ENCODE measurements around the gene SHC2.

SHC2 gene

DNA sequence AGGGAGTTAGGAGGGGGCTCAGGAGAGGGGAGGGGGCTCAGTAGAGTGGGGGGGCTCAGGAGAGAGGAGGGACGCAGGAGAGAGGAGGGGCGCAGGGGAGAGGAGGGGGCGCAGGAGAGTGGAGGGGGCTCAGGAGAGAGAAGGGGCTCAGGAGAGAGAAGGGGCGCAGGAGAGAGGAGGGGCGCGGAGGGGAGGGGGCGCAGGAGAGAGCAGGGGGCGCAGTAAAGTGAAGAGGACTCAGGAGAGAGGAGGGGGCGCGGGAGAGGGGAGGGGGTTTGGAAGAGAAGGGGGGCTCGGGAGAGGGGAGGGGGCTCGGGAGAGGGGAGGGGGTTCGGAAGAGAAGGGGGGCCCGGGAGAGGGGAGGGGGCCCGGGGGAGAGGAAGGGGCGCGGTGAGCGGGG is 36.2 kb upstream of the SHC2 start:
- FAIRE-seq (no peak), DNase-seq (ENCODE audit: insufficient read length, low spot score) (no peak)
- TF ChIP-seq POLR2A (IDR thresholded peaks at IDR 0.05; ENCODE audit: low read depth, low read length), result no peak

DNA sequence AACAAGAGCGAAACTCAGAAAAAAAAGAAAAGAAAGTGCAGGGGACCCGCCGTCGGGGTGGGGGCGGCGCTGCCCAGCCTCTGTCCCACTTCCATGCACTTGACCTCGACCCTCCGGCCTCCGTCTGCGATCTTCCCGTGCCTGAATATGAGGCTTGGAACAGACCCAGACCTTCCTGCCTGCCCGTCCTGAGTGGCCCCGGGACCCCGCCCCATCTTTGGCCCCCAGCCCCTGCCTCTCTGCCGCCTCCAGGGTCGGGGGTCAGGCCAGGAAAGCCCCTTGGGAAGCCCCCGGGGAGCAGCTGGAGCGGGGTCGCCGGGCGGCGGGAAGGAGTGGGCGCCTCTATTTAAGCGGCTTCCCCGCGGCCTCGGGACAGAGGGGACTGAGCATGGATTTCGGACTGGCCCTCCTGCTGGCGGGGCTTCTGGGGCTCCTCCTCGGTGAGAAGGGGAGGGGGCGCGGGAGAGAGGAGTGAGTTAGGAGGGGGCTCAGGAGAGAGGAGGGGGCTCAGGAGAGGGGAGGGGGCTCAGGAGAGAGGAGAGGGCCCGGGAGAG is 35.4 kb upstream of the SHC2 start, which contains the start of gene MADCAM1:
TSS of gene MADCAM1 (plus strand) at position 375 of the 554 bp plus-strand sequence. CDS start at position 389, 14 bp downstream.
- FAIRE-seq (no peak), DNase-seq (ENCODE audit: insufficient read length, low spot score) (no peak)
- no peak for TF ChIP-seq POLR2A (IDR thresholded peaks at IDR 0.05; ENCODE audit: low read depth, low read length)

DNA sequence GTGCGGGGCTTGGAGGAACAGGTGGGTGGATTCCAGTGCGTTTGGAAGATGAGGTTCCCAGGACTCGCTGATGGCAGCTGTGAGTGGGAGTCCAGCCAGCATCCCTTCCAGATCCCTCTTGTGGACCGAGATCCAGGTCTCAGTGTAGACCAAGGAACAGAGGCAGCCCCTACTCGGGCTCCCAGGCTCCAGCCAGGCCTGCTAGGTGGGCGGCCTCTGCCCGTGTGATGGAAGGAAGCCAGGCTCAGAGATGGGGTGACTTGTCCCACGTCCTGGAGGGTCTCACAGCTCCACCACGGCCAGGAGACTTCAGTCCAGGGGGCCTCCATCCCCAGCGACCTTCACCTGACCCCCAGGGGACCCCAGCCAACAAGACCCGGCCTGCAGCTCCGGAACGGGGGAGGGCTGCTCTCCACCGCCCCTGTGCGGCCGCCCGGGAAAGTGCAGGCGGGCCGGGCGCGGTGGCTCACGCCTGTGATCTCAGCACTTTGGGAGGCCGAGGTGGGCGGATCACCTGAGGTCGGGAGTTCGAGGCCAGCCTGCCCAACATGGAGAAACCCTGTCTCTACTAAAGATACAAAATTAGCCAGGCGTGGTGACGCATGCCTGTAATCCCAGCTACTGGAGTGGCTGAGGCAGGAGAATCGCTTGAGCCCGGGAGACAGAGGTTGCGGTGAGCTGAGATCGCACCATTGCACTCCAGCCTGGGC is 34.7 kb upstream of the SHC2 start:
- FAIRE-seq, result no peak
- TF ChIP-seq POLR2A (IDR thresholded peaks at IDR 0.05; ENCODE audit: low read depth, low read length), result no peak

DNA sequence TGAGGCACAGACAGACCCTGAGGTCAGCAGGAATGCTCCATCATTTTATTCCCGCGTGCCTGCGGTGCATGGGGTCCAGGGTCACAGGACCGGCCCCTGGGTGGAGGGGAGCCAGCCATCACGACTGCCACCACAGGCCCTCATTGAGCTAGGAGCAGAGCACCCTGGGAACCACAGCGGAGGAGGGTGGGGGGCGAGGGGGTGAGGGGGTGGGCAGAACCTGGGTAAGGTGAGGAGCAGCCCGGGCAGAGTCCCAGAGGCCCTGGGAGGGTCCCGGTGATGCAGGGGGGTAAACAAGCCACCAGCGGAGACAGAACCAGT is 34.2 kb upstream of the SHC2 start:
- FAIRE-seq, result no peak
- no peak for TF ChIP-seq POLR2A (IDR thresholded peaks at IDR 0.05; ENCODE audit: low read depth, low read length)

More for the DNA sequence above, 34.7 kb upstream of the SHC2 start:
- DNase-seq (ENCODE audit: insufficient read length, low spot score), result peak; percentile 63

DNA sequence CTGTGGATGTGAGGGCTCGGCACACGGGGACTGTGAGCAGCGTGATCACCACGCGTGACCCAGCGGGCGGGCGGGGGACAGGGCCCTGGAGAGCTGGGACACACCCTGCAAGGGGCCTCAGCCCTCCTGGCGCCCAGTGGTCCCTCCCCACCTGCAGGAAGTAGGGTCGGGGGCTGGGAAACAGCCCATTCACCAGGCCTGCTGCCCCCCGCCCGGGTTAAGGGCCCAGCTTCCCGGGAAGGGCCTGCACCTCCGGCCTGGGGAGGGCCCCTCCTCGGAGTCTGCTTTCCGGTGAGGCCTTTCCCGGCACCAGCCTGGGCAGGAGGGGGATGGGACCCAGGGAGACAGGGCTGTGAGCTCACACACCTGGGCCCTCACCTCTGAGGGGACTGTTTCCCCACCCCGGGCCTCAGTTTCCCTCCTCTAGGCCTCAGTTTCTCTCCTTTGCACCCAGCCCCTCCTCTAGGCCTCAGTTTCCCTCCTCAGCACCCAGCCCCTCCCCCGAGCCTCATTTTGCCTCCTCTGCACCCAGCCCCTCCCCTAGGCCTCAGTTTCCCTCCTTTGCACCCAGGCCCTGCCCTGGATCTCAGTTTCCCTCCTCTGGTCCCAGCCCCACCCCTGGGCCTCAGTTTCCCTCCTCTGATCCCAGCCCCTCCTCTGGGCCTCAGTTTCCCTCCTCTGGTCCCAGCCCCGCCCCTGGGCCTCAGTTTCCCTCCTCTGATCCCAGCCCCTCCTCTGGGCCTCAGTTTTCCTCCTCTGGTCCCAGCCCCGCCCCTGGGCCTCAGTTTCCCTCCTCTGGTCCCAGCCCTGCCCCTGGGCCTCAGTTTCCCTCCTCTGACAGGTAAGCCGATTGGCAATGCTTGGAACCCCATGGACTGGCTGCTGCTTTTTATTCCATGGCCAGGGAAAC is 33.6 kb upstream of the SHC2 start:
- no peak for TF ChIP-seq POLR2A (IDR thresholded peaks at IDR 0.05; ENCODE audit: low read depth, low read length)
- DNase-seq (ENCODE audit: insufficient read length, low spot score), result no peak
- FAIRE-seq, result no peak

More for the DNA sequence above, 34.2 kb upstream of the SHC2 start:
- no peak for DNase-seq (ENCODE audit: insufficient read length, low spot score)

DNA sequence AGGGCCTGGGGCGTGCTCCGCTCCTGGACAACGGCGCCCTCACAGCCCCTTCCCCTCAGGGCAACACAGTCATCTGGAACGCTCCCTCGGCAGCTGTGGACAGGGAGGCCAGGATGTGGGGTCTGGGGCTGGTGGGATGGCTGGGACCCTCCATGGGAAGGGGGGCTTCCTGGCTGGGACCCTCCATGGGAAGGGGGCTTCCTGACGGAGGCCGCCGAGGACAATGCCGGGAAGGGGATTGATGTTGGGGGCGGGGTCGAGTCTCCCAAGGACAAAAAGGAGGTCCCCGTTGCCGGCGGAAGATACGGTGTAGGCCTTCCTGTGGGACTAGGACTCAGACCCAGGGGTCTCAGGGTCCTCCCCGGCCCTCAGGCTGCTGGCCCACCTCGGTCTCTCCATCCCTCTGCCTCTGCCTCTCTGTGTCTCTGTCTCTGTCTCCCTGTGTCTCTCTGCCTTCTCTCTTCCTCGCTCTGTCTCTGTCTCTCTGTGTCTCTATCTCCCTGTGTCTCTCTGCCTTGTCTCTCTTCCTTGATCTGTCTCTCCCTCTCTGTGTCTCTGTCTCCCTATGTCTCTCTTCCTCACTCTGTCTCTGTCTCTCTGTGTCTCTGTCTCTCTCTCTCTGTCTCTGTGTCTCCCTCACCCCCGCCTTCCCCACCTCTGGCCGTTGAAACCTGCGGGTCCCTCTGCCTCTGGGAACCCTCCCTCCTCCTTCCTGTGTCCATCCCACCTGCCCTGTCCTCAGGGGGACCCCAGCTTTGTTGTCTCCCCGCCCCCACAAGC is 32.7 kb upstream of the SHC2 start:
- DNase-seq (ENCODE audit: insufficient read length, low spot score) (no peak), FAIRE-seq (no peak)
- TF ChIP-seq POLR2A (IDR thresholded peaks at IDR 0.05; ENCODE audit: low read depth, low read length), result no peak

DNA sequence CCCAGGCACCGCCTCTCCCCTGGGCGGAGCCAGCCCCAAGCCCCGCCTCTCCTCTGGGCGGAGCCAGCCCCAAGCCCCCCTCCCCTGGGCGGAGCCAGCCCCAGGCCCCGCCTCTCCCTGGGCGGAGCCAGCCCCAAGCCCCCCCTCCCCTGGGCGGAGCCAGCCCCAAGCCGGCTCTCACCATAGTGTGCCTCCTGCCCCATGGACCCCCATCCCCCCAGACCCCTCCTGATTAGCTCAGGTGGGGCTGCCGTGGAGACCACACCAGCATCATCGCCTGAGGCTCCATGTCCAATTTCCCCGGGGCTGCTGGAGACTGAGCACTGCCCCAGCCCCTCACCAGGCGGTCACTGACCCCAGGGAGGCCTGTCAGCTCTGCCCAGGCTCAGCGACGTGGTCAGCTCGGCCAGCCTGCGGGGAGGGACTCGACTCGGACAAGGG is 31.3 kb upstream of the SHC2 start:
- DNase-seq (ENCODE audit: insufficient read length, low spot score), result no peak
- TF ChIP-seq POLR2A (IDR thresholded peaks at IDR 0.05; ENCODE audit: low read depth, low read length), result no peak
- FAIRE-seq, result no peak

DNA sequence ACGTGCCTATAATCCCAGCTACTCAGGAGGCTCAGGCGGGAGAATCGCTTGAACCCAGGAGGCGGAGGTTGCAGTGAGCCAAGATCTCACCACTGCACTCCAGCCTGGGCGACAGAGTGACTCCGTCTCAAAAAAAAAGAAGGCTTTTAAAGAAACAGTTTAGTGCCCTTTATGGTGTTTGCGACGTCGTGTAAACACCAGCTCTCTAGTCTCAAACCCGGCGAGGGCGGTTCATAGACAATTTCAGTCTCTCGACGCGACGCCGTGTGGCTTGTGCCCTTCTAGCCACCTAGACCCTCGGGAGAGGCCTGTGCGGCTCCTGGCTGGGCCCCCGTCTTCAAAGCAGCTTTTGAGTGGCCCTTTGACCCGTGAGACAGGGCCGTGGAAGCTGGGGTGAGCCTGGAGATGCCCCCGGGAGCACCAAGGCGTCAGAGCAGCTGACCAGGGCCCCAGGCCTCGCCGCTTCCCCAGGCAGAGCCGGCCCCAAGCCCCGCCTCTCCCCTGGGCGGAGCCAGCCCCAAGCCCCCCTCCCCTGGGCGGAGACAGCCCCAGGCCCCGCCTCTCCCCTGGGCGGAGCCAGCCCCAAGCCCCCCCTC is 30.4 kb upstream of the SHC2 start:
- no peak for DNase-seq (ENCODE audit: insufficient read length, low spot score)
- TF ChIP-seq POLR2A (IDR thresholded peaks at IDR 0.05; ENCODE audit: low read depth, low read length), result no peak
- no peak for FAIRE-seq

- DNase-seq (ENCODE audit: insufficient read length, low spot score) (no peak), FAIRE-seq (no peak)
- TF ChIP-seq POLR2A (IDR thresholded peaks at IDR 0.05; ENCODE audit: low read depth, low read length), result no peak
These were observed 28.8 kb upstream of the SHC2 start for GRCh38 chr19:489418-490196.

GRCh38 chr19:488505-489417 is 27.9 kb upstream of the SHC2 start:
- FAIRE-seq (no peak), DNase-seq (ENCODE audit: insufficient read length, low spot score) (peak; percentile 99)
- peak; percentile 89 for TF ChIP-seq POLR2A (IDR thresholded peaks at IDR 0.05; ENCODE audit: low read depth, low read length)

DNA sequence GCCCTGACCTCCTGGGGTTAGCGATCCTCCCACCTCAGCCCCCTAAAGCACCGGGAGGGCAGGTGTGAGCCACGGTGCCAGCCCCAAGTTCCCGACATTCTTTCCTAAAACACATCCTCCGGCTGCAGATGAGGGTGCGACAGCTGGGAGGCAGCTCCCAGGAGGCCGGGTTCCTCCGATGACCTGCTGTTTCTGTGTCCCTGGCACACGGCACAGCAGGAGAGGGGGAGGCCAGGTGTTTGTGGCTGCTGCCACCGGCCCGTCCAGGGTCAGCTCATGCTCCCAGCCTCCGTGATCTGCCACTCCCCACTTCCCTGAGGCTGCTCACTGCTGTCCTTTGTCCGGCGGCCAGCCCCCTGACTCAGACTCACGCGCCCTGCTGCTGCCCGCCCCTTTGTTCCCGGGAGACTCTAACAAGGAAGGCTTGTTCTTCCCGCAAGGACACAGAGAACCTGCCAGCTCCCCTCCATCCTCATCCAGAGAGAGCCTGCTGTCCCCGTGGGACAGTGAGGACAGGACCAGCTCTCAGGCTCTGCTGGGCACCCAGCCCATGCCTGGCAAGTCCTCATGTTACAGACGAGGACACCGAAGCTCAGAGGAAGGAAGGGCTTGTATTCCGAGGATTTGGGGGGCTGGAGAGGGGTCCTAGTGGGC is 24.9 kb upstream of the SHC2 start:
- no peak for FAIRE-seq
- DNase-seq (ENCODE audit: insufficient read length, low spot score), result no peak
- TF ChIP-seq POLR2A (IDR thresholded peaks at IDR 0.05; ENCODE audit: low read depth, low read length), result no peak
